PC-9 (cell line): ENCODE data around the gene RAB3B. TPM values are rescaled to one million over a fixed set of nuclear protein-coding genes. Genes with fewer than 3 reads are reported as not detected.
A peak's percentile ranks its signal among the peaks of the same experiment; 100 is the strongest.

Experiments used
- BruUV-seq: library from RNA; stranded (reverse); fragments of 400-500 nt; replicated peaks from 2 replicates; lab custom pipeline; 2021; lab: Mats Ljungman, UMichigan
- CTCF ChIA-PET: fragments of 300-600 bp; sonication (Branson Sonifier 250); formaldehyde crosslinking; loops from one replicate; lab custom pipeline; 2022; ENCODE audit warnings: antibody characterized with exemption; lab: Charles Lee
- POLR2A ChIA-PET: fragments of 300-600 bp; sonication (Branson Sonifier 250); formaldehyde crosslinking; loops from one replicate; lab custom pipeline; 2022; ENCODE audit warnings: antibody characterized with exemption; ENCODE audit not compliant: unreplicated experiment; lab: Charles Lee
- DNase-seq, 2 experiments: peaks; one replicate each; pipeline versions ENCODE4 v3.0.0 to v3.0.0-alpha.2; 2015 to 2022; ENCODE audit warnings: mixed read lengths in 1 of 2
- H2AFZ ChIP-seq: fragments of 200-600 bp; sonication (generic); 2 replicates; pipeline ENCODE4 v1.8.1; 2017; ENCODE audit warnings: antibody characterized with exemption
- H3F3A ChIP-seq: fragments of 200-600 bp; sonication (generic); 2 replicates; pipeline ENCODE4 v1.8.1; 2017; ENCODE audit warnings: antibody characterized with exemption, mild to moderate bottlenecking, low read depth; ENCODE audit not compliant: insufficient read depth
- H3K27ac ChIP-seq: fragments of 200-600 bp; sonication (generic); 2 replicates; pipeline ENCODE4 v1.6.1; 2016; ENCODE audit warnings: mixed run types
- H3K27me3 ChIP-seq: fragments of 200-600 bp; sonication (generic); 2 replicates; pipeline ENCODE4 v1.6.1; 2016; ENCODE audit warnings: low read depth, mixed run types; ENCODE audit not compliant: insufficient read depth
- H3K36me3 ChIP-seq: fragments of 200-600 bp; sonication (generic); 2 replicates; pipeline ENCODE4 v1.6.1; 2016; ENCODE audit warnings: low read depth, mixed run types
- H3K4me1 ChIP-seq: fragments of 200-600 bp; sonication (generic); replicated peaks from 2 replicates; pipeline ENCODE4 v1.6.1; 2016; ENCODE audit warnings: mixed run types; ENCODE audit not compliant: insufficient read depth
- H3K4me2 ChIP-seq: fragments of 200-600 bp; sonication (generic); 2 replicates; pipeline ENCODE4 v1.6.1; 2017; ENCODE audit warnings: mixed run types
- H3K4me3 ChIP-seq: fragments of 200-600 bp; sonication (generic); 2 replicates; pipeline ENCODE4 v1.6.1; 2016; ENCODE audit warnings: mixed run types
- H3K79me2 ChIP-seq: fragments of 200-600 bp; sonication (generic); 2 replicates; pipeline ENCODE4 v1.6.1; 2017; ENCODE audit warnings: low read depth, mixed run types
- H3K9me2 ChIP-seq: fragments of 200-600 bp; sonication (generic); 2 replicates; pipeline ENCODE4 v1.8.1; 2017; ENCODE audit warnings: mild to moderate bottlenecking; ENCODE audit not compliant: insufficient read depth
- H3K9me3 ChIP-seq: fragments of 200-600 bp; sonication (generic); 2 replicates; pipeline ENCODE4 v1.8.1; 2016; ENCODE audit warnings: low read depth; ENCODE audit not compliant: insufficient read depth
- H4K20me1 ChIP-seq: fragments of 200-600 bp; sonication (generic); 2 replicates; pipeline ENCODE4 v1.8.1; 2017; ENCODE audit not compliant: insufficient read depth
- CTCF ChIP-seq: fragments of 200-600 bp; sonication (generic); conservative IDR thresholded peaks from 2 replicates; pipeline ENCODE4 v1.6.1; 2017; ENCODE audit warnings: mixed run types, antibody characterized with exemption, mild to moderate bottlenecking, moderate library complexity
- EZH2 ChIP-seq: fragments of 200-600 bp; sonication (generic); IDR thresholded peaks from 2 replicates; pipeline ENCODE4 v1.8.0; 2017; ENCODE audit warnings: antibody characterized with exemption, low read depth
- intact Hi-C: fragments of 100-400 bp; cut with micrococcal nuclease; formaldehyde crosslinking; loops from one replicate; pipeline ENCODE4 v1.10.0; 2022; ENCODE audit not compliant: unreplicated experiment
- total RNA-seq: library from RNA; stranded (reverse); gene quantifications from 2 replicates; pipeline ENCODE4 v1.2.3, GENCODE V29; 2021

Gene RAB3B
- total RNA-seq, 1 experiment from 2014 or later, result 2.6 TPM

- intact Hi-C loops, result no loop called here
- BruUV-seq, result no TSS peak
- TF ChIP-seq EZH2 (no peak), CTCF (no peak)
Measured at GRCh38 chr1:51989582-51990477, 670 bp downstream of the RAB3B start.

GRCh38 chr1:51988254-51988653, 2.2 kb downstream of the RAB3B start:
- TF ChIP-seq EZH2 (no peak), CTCF (no peak)
- Histone ChIP-seq H3K4me2 (no peak overlapping the region), H3K36me3 (no peaks in the 10 kb centered on the region), H3K9me2 (no peaks in the 10 kb centered on the region), H3K27me3 (no peaks in the 10 kb centered on the region; the same call in 1 of the 2 replicates), H3K79me2 (no peaks in the 10 kb centered on the region), H3K4me3 (no peak overlapping the region), H4K20me1 (no peaks in the 10 kb centered on the region), H2AFZ (no peak overlapping the region), H3K9me3 (no peaks in the 10 kb centered on the region), H3K27ac (no peak overlapping the region), H3K4me1 (no peaks in the 10 kb centered on the region), H3F3A (no peaks in the 10 kb centered on the region)
- POLR2A ChIA-PET, result no interaction called here
- intact Hi-C loops, result no loop called here
- no TSS peak for BruUV-seq
- no peak for DNase-seq
- CTCF ChIA-PET, result interaction anchor here (0.5 kb wide), 1 partner anchor 698 kb away, joined by 3 read pairs; no protein-coding TSS in a partner anchor

More at GRCh38 chr1:51989582-51990477, 670 bp downstream of the RAB3B start:
- DNase-seq, result no peak
- Histone ChIP-seq H3K9me3 (no peaks in the 10 kb centered on the region), H3K27me3 (no peaks in the 10 kb centered on the region; the same call in 1 of the 2 replicates), H3K36me3 (no peaks in the 10 kb centered on the region), H3K79me2 (no peaks in the 10 kb centered on the region), H3K4me3 (peak overlapping the region; percentile 33; the same call in 1 of the 2 replicates), H2AFZ (no peak overlapping the region), H3F3A (no peaks in the 10 kb centered on the region), H3K9me2 (no peaks in the 10 kb centered on the region), H4K20me1 (no peaks in the 10 kb centered on the region), H3K4me2 (peak overlapping the region; percentile 60), H3K27ac (no peak overlapping the region), H3K4me1 (no peaks in the 10 kb centered on the region)
- ChIA-PET POLR2A (no interaction called here), CTCF (no interaction called here)

- Histone ChIP-seq H3K79me2 (no peaks in the 10 kb centered on the region), H3K4me2 (no peak overlapping the region), H4K20me1 (no peaks in the 10 kb centered on the region), H3K27ac (no peak overlapping the region), H3F3A (no peaks in the 10 kb centered on the region), H3K4me3 (no peak overlapping the region), H3K27me3 (no peaks in the 10 kb centered on the region), H2AFZ (no peak overlapping the region), H3K9me2 (no peaks in the 10 kb centered on the region), H3K36me3 (no peaks in the 10 kb centered on the region), H3K9me3 (no peaks in the 10 kb centered on the region), H3K4me1 (no peaks in the 10 kb centered on the region)
- DNase-seq, result no peak
- intact Hi-C loops, result no loop called here
- POLR2A ChIA-PET, result no interaction called here
- no TSS peak for BruUV-seq
- CTCF ChIA-PET, result interaction anchor here (0.6 kb wide), 2 partner anchors 15 to 90 kb away, joined by 3 to 17 read pairs; no protein-coding TSS in a partner anchor
- TF ChIP-seq CTCF (no peak), EZH2 (no peak)
Measured at GRCh38 chr1:51986718-51987117, 3.8 kb downstream of the RAB3B start.
